SU-DHL-6 (cell line): ENCODE results near the gene CNFN.

Source experiments
- EZH2phosphoT487 ChIP-seq: fragments of 200-600 bp; sonication (generic), shearing (Covaris generic); conservative IDR thresholded peaks from 2 replicates; pipeline ENCODE4 v1.6.1; 2018; ENCODE audit warnings: mild to moderate bottlenecking, antibody characterized with exemption, low read length, moderate library complexity, mixed read lengths
- TF ChIP-seq, protein P1 (sequence below): fragments of 200-600 bp; sonication (generic); IDR thresholded peaks from one replicate; pipeline ENCODE4 v1.5.1; 2017; ENCODE audit warnings: antibody characterized with exemption, mild to moderate bottlenecking, low read length, moderate library complexity; ENCODE audit not compliant: insufficient read depth, poor library complexity, severe bottlenecking

DNA sequence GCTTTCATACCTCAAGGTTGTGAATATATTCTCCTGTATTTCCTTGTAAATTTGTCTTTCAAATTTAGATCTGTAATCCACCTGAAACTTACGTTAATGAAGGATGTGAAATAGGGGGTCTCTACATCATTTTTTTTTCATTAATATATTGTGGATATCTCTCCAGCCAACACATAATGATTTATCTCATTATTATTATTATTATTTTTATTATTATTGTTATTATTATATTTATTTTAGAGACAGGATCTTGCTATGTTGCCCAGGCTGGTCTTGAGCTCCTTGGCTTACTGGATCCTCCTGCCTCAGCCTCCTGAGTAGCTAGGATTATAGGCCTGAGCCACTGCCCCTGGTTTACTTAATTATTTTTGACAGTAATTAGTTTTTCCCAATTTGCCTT, 41.4 kb upstream of the CNFN start:
- TF ChIP-seq, protein P1, sequence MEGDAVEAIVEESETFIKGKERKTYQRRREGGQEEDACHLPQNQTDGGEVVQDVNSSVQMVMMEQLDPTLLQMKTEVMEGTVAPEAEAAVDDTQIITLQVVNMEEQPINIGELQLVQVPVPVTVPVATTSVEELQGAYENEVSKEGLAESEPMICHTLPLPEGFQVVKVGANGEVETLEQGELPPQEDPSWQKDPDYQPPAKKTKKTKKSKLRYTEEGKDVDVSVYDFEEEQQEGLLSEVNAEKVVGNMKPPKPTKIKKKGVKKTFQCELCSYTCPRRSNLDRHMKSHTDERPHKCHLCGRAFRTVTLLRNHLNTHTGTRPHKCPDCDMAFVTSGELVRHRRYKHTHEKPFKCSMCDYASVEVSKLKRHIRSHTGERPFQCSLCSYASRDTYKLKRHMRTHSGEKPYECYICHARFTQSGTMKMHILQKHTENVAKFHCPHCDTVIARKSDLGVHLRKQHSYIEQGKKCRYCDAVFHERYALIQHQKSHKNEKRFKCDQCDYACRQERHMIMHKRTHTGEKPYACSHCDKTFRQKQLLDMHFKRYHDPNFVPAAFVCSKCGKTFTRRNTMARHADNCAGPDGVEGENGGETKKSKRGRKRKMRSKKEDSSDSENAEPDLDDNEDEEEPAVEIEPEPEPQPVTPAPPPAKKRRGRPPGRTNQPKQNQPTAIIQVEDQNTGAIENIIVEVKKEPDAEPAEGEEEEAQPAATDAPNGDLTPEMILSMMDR, result no peak
- no peak for TF ChIP-seq EZH2phosphoT487
